Right ventricle myocardium superior (tissue), 1 donor: Measurements from ENCODE around the gene TMEM38A. TPM values are rescaled to one million over a fixed set of nuclear protein-coding genes. Genes with fewer than 3 reads are reported as not detected.
A peak's percentile ranks its signal among the peaks of the same experiment; 100 is the strongest.

Experiments used
- ATAC-seq: fragments of 200-7000 bp; cut with Tn5 transposase; one replicate; pipeline ENCODE4 v1.9.1; 2020; ENCODE audit warnings: mild to moderate bottlenecking; ENCODE audit not compliant: poor library complexity
- DNase-seq: peaks from one replicate; pipeline ENCODE4 v3.0.0-alpha.2; 2020
- intact Hi-C: fragments of 100-400 bp; cut with DNase I; formaldehyde crosslinking; loops from one replicate; pipeline ENCODE4 v1.11.2; 2022
- long read RNA-seq: library from polyadenylated mRNA; unstranded; transcript quantifications from one replicate; pipeline ENCODE4 v2.0.0, GENCODE V29; 2021
- total RNA-seq: library from RNA; stranded (reverse); fragmentation: NEBNext Ultra II Directional; extraction: Animal tissue kit (Norgen Biotek cat#: 25700); gene quantifications from one replicate; pipeline ENCODE4 v1.2.1, GENCODE V29; 2021
- donor health status: DM: no; HTN: yes; CAD: no; lungs with severe emphysema.

The TMEM38A gene
- total RNA-seq = 44.6 TPM
- long read RNA-seq, transcript TMEM38A-201 (6 exons, 2,649 nt) = major isoform, 340 of 375 reads
- long read RNA-seq, partial matches to known transcripts = 19 of 375 reads
- long read RNA-seq, other reads (novel, unspliced or antisense) = 13 of 375 reads

GRCh38 chr19:16660763-16661479 is at the start of gene TMEM38A:
Gene TMEM38A, plus strand, starts transcription at chr19:16661139. Its CDS starts 79 bp downstream, at chr19:16661218.
- peak; percentile 70 for DNase-seq
- intact Hi-C loops = no loop called here
- peak; percentile 60 for ATAC-seq

GRCh38 chr19:16612636-16613035 is 48.3 kb upstream of the TMEM38A start:
- intact Hi-C loops = no loop called here
- ATAC-seq (no peak), DNase-seq (no peak)

- intact Hi-C loops = no loop called here
- DNase-seq (no peak), ATAC-seq (no peak)
These were observed 47.1 kb upstream of the TMEM38A start for GRCh38 chr19:16613841-16614240.

- ATAC-seq (no peak), DNase-seq (no peak)
- intact Hi-C loops = no loop called here
These were observed 46.0 kb upstream of the TMEM38A start for GRCh38 chr19:16614941-16615340.

- DNase-seq = no peak
- ATAC-seq = no peak
- intact Hi-C loops = no loop called here
These were observed 45.1 kb upstream of the TMEM38A start for GRCh38 chr19:16615808-16616207.

GRCh38 chr19:16618248-16618647 is 42.7 kb upstream of the TMEM38A start:
- DNase-seq = no peak
- intact Hi-C loops = no loop called here
- no peak for ATAC-seq

- intact Hi-C loops = no loop called here
- DNase-seq = peak; percentile 74
- peak; percentile 88 for ATAC-seq
These were observed 41.5 kb upstream of the TMEM38A start for GRCh38 chr19:16619457-16619856.

- no peak for DNase-seq
- ATAC-seq = peak; percentile 24
- intact Hi-C loops = loop anchor here (10.0 kb wide), 1 partner anchor 45 kb away; the partner anchor contains the start of gene SLC35E1
These were observed 40.9 kb upstream of the TMEM38A start for GRCh38 chr19:16620018-16620417.

GRCh38 chr19:16620584-16620983 is 40.4 kb upstream of the TMEM38A start:
- DNase-seq (no peak), ATAC-seq (no peak)
- intact Hi-C loops = loop anchor here (10.0 kb wide), 1 partner anchor 46 kb away; the partner anchor contains the start of gene SLC35E1

- intact Hi-C loops = loop anchor here (10.0 kb wide), 1 partner anchor 46 kb away; the partner anchor contains the start of gene SLC35E1
- DNase-seq = no peak
- no peak for ATAC-seq
These were observed 39.7 kb upstream of the TMEM38A start for GRCh38 chr19:16621165-16621800.

GRCh38 chr19:16623066-16623465 is 37.9 kb upstream of the TMEM38A start:
- no peak for DNase-seq
- intact Hi-C loops = loop anchor here (10.0 kb wide), 1 partner anchor 48 kb away; the partner anchor contains the start of gene SLC35E1
- no peak for ATAC-seq

- ATAC-seq = no peak
- intact Hi-C loops = loop anchor here (10.0 kb wide), 1 partner anchor 49 kb away; the partner anchor contains the start of gene SLC35E1
- DNase-seq = no peak
These were observed 37.4 kb upstream of the TMEM38A start for GRCh38 chr19:16623576-16623975.

GRCh38 chr19:16624236-16624635 is 36.7 kb upstream of the TMEM38A start:
- intact Hi-C loops = loop anchor here (10.0 kb wide), 1 partner anchor 49 kb away; the partner anchor contains the start of gene SLC35E1
- DNase-seq = no peak

GRCh38 chr19:16625163-16625958 is 35.6 kb upstream of the TMEM38A start:
- DNase-seq (no peak), ATAC-seq (no peak)
- intact Hi-C loops = loop anchor here (10.0 kb wide), 1 partner anchor 51 kb away; the partner anchor contains the start of gene SLC35E1

More at GRCh38 chr19:16624236-16624635, 36.7 kb upstream of the TMEM38A start:
- ATAC-seq = no peak

GRCh38 chr19:16626796-16627192 is 34.1 kb upstream of the TMEM38A start:
- intact Hi-C loops = loop anchor here (10.0 kb wide), 1 partner anchor 52 kb away; the partner anchor contains the start of gene SLC35E1
- ATAC-seq = no peak
- DNase-seq = no peak

- DNase-seq (peak; percentile 57), ATAC-seq (no peak)
- intact Hi-C loops = loop anchor here (10.0 kb wide), 1 partner anchor 53 kb away; the partner anchor contains the start of gene SLC35E1
These were observed 33.6 kb upstream of the TMEM38A start for GRCh38 chr19:16627193-16627927.

GRCh38 chr19:16627928-16628182 is 33.1 kb upstream of the TMEM38A start:
- no peak for DNase-seq
- intact Hi-C loops = loop anchor here (10.0 kb wide), 1 partner anchor 53 kb away; the partner anchor contains the start of gene SLC35E1
- ATAC-seq = no peak
